Endothelial cell (in vitro differentiated cells): Measurements from ENCODE around the gene RASL10B. TPM values are rescaled to one million over a fixed set of nuclear protein-coding genes. Genes with fewer than 3 reads are reported as not detected.
"Not testable (repeated sequence)": the region's sequence is repeated elsewhere in the genome, so short reads cannot be mapped to it uniquely, and the experiment has no call there.

Experiments used
- DNase-seq: peaks from one replicate; pipeline ENCODE4 v3.0.0; 2021; ENCODE audit warnings: low spot score
- H3K27ac Mint-ChIP-seq: one replicate; pipeline ENCODE4 v1.8.0; 2021; ENCODE audit warnings: mixed read lengths, inconsistent platforms; ENCODE audit not compliant: unreplicated experiment
- H3K27me3 Mint-ChIP-seq: one replicate; pipeline ENCODE4 v1.8.0; 2021; ENCODE audit warnings: mild to moderate bottlenecking, moderate library complexity, mixed read lengths, inconsistent platforms; ENCODE audit not compliant: unreplicated experiment
- H3K36me3 Mint-ChIP-seq: one replicate; pipeline ENCODE4 v1.8.0; 2021; ENCODE audit warnings: mild to moderate bottlenecking, low read depth, mixed read lengths, inconsistent platforms; ENCODE audit not compliant: unreplicated experiment
- H3K4me1 Mint-ChIP-seq: one replicate; pipeline ENCODE4 v1.8.0; 2021; ENCODE audit warnings: mild to moderate bottlenecking, mixed read lengths, inconsistent platforms; ENCODE audit not compliant: unreplicated experiment
- H3K4me3 Mint-ChIP-seq: one replicate; pipeline ENCODE4 v1.8.0; 2021; ENCODE audit warnings: mild to moderate bottlenecking, mixed read lengths, inconsistent platforms; ENCODE audit not compliant: unreplicated experiment
- H3K9me3 Mint-ChIP-seq: one replicate; pipeline ENCODE4 v1.8.0; 2021; ENCODE audit warnings: mixed read lengths, inconsistent platforms; ENCODE audit not compliant: unreplicated experiment
- CTCF ChIP-seq: fragments of 200-600 bp; sonication (generic); IDR thresholded peaks from one replicate; pipeline ENCODE4 v1.5.0; 2021; ENCODE audit warnings: antibody characterized with exemption; ENCODE audit not compliant: unreplicated experiment
- total RNA-seq: library from RNA; stranded (reverse); fragmentation: NEBNext Ultra II Directional; extraction: Animal tissue kit (Norgen Biotek cat#: 25700); gene quantifications from one replicate; pipeline ENCODE4 v1.2.1, GENCODE V29; 2021; ENCODE audit not compliant: unreplicated experiment

RASL10B gene
- total RNA-seq, 1 donor from 2014 or later, result 1.7 TPM

DNA sequence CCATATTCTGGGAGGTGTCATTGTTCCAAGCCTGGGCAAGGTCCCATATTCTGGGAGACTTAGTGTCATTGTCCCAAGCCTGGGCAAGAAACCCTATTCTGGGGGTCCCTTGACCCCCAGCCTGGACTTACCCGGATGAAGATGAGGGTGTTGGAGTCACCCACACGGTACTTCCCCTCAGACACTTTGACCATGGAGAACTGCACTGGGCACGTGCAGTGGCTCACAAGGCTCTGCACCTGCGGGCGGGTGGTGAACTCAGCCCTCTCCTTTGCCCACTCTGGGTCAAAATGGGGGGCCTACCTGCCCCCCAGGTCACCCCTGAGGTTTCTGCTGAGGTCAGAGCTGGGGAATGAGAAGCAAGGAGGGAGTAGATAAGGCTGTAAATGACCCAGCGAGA is 17.5 kb downstream of the RASL10B start:
- H3K27me3 Mint-ChIP-seq, result peaks cover 10% of the 10 kb centered on the region
- no peaks in the 10 kb centered on the region for H3K36me3 Mint-ChIP-seq
- no peaks in the 10 kb centered on the region for H3K9me3 Mint-ChIP-seq
- TF ChIP-seq CTCF, result no peak
- no peak overlapping the region for H3K4me3 Mint-ChIP-seq
- H3K27ac Mint-ChIP-seq, result no peak overlapping the region
- DNase-seq, result no peak
- H3K4me1 Mint-ChIP-seq, result peaks cover 4% of the 10 kb centered on the region

DNA sequence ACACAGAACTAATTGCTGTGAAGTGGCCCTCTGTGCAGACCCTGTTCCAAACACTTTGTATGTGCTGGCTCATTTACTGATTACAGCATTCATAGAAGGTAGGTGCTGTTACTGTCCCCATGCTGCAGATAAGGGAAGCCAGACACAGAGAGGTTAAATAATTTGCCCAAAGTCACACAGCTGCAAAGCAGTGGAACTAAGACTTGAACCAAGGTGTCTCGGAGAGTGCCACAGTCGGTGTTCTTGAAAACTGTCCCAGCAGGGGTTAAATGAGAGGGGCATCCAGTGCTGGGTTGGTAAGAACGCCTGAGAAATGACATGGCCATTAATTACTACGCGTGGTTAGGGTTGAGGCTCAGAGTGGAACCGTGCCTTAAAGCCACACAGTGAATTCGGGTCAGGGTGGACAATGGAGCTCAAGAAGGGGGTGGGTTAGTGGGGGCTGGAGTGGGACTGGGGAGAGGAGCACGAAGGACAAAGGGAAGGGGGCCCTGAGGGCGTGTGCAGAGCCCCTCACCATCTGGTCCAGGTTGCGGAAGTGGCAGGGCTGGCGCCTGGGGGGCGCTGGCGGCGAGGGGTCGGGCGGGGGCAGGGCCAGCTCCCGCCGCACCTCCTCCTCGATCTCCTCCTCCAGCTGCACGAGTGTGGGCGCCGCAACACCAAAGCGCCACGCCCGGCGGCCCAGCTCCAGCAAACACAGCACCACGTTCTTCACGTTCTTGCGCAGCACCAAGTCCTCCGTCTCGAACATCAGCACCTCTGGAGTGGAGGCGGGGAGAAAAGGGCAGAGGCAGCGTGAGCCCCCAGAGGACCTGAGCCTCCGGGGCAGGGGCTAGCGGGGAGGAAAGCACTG is 18.3 kb downstream of the RASL10B start:
- H3K9me3 Mint-ChIP-seq, result no peaks in the 10 kb centered on the region
- no peak overlapping the region for H3K4me3 Mint-ChIP-seq
- peaks cover 4% of the 10 kb centered on the region for H3K4me1 Mint-ChIP-seq
- H3K27ac Mint-ChIP-seq, result no peak overlapping the region
- no peak for DNase-seq
- peaks cover 10% of the 10 kb centered on the region for H3K27me3 Mint-ChIP-seq
- H3K36me3 Mint-ChIP-seq, result no peaks in the 10 kb centered on the region
- no peak for TF ChIP-seq CTCF

DNA sequence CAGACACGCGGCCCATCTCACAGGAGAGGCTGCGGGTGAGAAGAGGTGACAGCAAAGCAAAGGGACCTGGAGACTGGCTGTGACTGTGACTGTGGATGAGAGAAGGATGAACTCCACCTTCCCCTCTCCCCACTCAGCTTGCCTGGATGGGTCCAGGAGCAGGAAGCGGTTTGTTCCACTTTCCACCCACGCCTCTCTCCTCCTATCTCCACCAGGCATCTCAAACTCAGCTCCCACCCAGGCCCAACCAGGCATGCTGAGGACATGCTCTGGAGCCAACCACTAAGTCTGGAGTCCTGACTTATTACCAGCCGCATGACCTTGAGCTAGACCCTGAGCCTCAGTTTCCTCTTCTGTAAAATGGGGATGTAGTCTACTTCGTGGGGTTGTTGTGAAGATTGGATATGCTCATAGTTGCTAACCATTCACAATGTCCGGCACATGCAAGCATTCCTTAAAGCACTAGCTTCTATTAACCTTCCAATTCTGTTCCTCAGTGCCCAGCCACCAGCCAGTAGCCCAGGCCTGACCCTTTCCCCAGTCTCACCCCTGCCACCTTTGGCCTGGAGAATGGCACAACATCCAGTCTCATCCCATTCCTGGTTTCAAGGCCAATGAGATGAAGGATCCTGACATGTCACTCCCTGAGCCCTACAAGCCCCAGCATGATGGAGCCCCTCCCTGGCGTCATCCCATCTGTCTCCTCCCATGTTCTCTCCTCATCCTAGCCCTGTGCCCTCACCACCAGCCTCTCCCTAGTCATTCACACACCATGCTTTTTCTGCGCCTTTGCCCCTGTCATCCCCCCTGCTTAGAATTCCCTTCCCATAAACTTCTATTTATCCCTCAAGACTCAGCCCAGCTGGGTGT is 19.3 kb downstream of the RASL10B start:
- peaks cover 10% of the 10 kb centered on the region for H3K27me3 Mint-ChIP-seq
- no peak for TF ChIP-seq CTCF
- H3K4me1 Mint-ChIP-seq, result peaks cover 4% of the 10 kb centered on the region
- no peaks in the 10 kb centered on the region for H3K36me3 Mint-ChIP-seq
- H3K27ac Mint-ChIP-seq, result no peak overlapping the region
- H3K4me3 Mint-ChIP-seq, result no peak overlapping the region
- no peaks in the 10 kb centered on the region for H3K9me3 Mint-ChIP-seq
- DNase-seq, result no peak

- DNase-seq, H3K36me3 Mint-ChIP-seq, H3K27ac Mint-ChIP-seq, H3K4me3 Mint-ChIP-seq, H3K27me3 Mint-ChIP-seq, H3K4me1 Mint-ChIP-seq, H3K9me3 Mint-ChIP-seq: not testable (repeated sequence)
Observed at GRCh38 chr17:35751541-35751940, 20.1 kb downstream of the RASL10B start.

GRCh38 chr17:35752471-35752870 is 21.0 kb downstream of the RASL10B start:
- TF ChIP-seq CTCF, result no peak
- no peak overlapping the region for H3K4me3 Mint-ChIP-seq
- H3K27me3 Mint-ChIP-seq, result peaks cover 8% of the 10 kb centered on the region
- no peaks in the 10 kb centered on the region for H3K9me3 Mint-ChIP-seq
- H3K27ac Mint-ChIP-seq, result no peak overlapping the region
- peaks cover 4% of the 10 kb centered on the region for H3K4me1 Mint-ChIP-seq
- no peaks in the 10 kb centered on the region for H3K36me3 Mint-ChIP-seq
- DNase-seq, result no peak
